Ramos (cell line): ENCODE data around the gene ELFN2.

ENCODE experiments used
- in situ Hi-C: fragments of 300-500 bp; cut with MboI; formaldehyde crosslinking; loops from one replicate; pipeline ENCODE4 v1.14.3; 2022; ENCODE audit warnings: low sequenced_read_pairs; ENCODE audit not compliant: unreplicated experiment

Gene ELFN2

GRCh38 chr22:37430941-37431340 lies 3.7 kb upstream of the ELFN2 start:
- in situ Hi-C loops: loop anchor here (5.0 kb wide), 1 partner anchor 114 kb away; no protein-coding TSS in a partner anchor

DNA sequence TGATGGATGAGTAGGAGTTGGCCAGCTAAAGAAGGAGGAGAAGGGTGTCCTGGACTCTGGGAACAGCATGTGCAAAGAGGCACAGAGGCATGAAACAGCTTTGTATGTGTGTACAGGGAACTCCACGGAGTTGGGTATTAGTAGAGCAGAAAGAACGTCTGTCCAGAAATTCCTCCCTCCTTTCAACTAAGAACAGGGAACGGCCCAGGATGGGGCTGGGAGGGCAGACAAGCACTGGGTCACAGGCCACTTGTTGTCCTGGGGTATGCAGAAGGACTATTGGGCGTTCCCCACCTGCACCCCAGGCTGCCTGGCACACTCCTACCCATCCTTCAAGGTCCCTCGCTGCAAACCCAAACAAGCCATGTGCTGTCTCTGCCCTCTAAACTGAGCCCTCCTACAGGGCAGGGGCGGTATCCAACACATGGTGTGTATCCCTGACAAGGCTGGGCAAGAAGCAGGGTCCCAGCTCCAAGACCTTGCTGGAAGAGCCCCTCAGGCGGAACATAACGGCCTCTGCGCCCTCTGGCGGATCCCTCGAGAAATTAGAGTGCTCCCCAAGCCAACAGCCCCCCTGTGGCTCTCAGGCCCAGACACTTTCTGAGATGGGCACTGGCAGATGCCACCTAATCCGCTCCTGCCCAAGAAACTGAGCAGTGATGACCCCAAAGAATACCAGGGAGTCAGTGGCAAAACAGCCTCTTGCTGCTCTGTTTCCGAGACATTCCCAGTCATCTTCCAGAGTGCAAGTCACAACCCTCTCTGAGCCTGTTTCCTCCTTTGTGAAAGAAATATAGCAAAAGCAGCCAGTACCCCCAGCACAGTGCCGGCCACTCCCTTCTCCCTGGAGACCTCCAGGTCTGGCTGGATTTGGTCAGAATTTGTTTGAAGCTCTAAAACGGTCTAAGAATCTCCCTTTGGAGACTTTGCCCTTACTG lies 1.6 kb upstream of the ELFN2 start:
- in situ Hi-C loops: no loop called here

GRCh38 chr22:37427711-37428635 lies 694 bp upstream of the ELFN2 start:
- in situ Hi-C loops: no loop called here

DNA sequence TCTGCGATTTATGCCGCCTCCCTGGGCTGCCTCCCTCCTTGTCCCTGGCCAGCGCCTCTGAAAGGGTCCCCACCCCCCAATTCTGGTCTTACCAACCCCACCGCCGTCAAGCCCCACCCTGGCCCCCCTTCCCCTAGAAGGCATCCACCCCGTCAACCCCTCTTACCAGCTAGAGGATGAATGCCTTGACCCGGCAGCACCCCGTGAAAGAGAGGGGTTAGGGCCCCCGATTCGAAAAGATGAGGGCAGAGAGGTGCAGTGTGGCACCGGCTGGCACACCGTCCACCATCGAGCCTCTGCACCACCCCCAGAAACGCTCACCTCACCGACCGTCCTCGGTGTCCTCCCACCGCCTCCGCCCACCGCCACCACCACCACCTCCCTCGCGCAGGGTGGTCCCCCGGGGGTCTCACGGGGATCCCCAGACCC lies 559 bp downstream of the ELFN2 start:
- in situ Hi-C loops: no loop called here

DNA sequence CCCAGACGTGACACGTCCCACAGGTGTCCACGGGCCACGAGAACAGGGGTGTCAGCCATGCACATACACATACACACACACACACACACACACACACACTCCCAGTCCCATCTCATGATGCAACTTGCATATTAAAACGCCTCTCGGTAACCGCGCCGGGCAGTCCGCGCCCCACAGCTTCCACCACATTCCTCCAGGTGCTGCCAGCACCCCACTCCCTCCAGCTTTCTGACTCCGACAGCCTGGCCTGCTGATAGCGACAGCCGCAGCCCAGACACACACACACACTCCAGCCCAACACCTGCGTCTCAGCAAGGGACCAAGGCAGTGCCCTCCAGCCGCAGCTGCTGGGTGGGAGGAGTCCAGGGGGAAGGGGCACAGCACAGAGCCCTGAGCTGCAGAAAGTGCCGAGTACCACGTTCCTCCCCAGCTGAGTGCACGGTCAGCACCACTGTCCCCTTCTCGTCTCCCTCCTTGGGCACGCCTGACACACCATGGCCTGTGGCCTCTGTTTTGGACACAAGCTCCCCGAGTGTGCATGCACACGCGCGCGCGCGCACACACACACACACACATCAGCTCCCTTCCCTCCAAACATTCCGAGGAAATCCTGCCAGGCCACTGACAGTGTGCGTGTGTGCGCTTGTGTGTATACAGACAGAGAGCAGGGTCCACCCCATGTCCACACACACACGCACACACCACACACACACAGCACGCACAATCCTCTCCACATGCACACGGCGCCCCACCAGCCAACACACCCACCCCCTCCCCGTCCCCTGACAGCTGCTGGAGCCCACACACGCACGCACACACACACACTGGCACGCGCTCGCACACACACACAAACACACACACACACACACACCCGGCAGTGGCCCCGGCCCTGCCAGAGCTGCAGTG lies 1.2 kb downstream of the ELFN2 start:
- in situ Hi-C loops: no loop called here

- in situ Hi-C loops: no loop called here
Observed at GRCh38 chr22:37425369-37425768, 1.9 kb downstream of the ELFN2 start.

GRCh38 chr22:37423283-37423682 lies 4.0 kb downstream of the ELFN2 start:
- in situ Hi-C loops: no loop called here

DNA sequence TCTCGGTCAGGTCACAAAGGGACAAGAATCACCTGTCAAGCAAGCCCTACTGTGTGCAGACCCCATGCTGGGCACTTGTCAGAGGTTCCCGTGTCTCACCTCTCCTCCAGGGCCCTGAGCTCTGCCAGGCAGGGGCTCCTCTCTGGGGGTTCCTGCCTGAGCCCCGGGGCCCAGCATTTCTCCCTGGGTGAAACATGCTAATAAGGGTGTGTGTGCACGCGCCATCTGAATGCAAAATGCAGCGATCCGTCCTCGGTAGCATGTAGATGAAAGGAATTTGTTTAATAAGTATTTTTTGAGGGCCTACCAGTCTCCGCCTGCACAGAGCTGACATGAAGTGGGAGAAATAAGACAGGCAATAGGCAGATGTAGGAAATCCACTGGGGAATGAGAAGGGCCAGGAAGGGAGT lies 5.8 kb downstream of the ELFN2 start:
- in situ Hi-C loops: no loop called here

DNA sequence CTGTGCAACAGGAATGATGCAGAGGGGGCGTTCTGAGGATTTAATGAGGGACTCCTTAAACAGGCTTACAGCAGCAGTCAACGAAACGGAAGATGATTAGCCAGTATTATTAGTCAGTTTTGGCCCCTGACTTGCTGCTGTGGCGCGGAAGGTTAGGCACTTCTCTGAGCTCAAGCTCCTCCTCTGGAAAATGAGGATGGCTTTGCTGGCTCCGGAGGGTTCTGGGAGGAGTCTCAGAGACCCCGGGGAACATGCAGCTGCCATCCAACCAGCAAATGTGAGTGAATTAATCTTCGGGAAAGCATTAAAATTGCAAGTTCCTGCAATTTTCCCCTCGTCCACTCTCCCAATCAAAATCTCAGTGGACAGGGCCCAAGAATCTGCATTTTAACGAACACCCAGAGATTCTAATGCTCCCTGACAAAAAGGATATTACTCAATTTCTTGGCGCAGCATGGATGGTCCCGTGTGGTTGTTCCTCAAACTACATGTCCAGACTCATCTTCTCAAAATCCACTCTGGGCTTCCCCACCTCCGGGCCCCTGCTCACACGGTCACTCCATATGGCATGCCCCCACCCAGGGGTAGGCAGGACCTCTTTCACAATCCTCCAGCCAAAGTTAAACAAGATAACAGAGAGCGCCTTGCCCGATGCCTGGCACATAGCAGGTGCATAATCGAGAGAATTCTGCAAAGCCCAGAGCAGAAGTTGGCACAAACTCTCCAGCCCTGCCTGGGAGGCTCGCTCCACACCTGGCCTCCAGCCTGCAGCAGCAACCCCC lies 6.4 kb downstream of the ELFN2 start:
- in situ Hi-C loops: no loop called here

GRCh38 chr22:37419969-37420685 lies 7.2 kb downstream of the ELFN2 start:
- in situ Hi-C loops: no loop called here

DNA sequence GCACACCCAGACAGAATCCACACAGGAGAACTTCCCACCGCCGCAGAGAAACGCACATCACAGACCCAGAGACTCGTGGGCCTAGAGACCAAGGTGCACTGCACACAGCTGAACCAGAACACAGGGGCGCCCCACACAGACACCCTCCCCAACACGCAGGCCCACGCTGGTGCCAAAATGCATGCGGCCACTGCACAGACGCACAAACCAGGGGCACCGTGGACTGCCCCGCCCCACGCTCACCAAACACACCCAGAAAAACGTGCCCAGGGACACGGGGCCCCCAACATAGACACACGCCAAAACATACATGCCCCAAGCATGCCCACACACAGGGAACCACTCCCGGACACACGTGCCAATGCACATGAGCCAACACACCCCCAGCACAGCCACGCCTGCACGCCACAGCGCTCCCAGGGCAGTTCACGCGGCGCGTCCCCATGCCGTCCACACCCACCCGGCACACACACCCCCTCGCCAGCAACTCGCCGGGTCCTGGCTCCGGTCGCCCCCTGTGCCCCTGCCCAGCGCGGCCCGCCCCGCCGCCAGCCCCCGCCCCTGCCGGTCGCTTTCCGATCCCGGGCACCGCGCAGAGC lies 7.8 kb downstream of the ELFN2 start:
- in situ Hi-C loops: no loop called here

- in situ Hi-C loops: no loop called here
Observed at GRCh38 chr22:37418627-37419369, 8.5 kb downstream of the ELFN2 start.

- in situ Hi-C loops: no loop called here
Observed at GRCh38 chr22:37417677-37418348, 9.5 kb downstream of the ELFN2 start.

- in situ Hi-C loops: no loop called here
Observed at GRCh38 chr22:37417264-37417663, 10.0 kb downstream of the ELFN2 start.

GRCh38 chr22:37416827-37417226 lies 10.5 kb downstream of the ELFN2 start:
- in situ Hi-C loops: no loop called here

- in situ Hi-C loops: no loop called here
Observed at GRCh38 chr22:37416389-37416788, 10.9 kb downstream of the ELFN2 start.

GRCh38 chr22:37415210-37415609 lies 12.1 kb downstream of the ELFN2 start:
- in situ Hi-C loops: no loop called here
